IMR-90 (cell line): Measurements from ENCODE around the gene RTL9. TPM values are rescaled to one million over a fixed set of nuclear protein-coding genes. Genes with fewer than 3 reads are reported as not detected.

Experiments
- ATAC-seq: fragments of 200-7000 bp; cut with Tn5 transposase; 2 replicates; pipeline ENCODE4 v1.9.1; 2020; ENCODE audit warnings: low read depth, mild to moderate bottlenecking, moderate library complexity
- BruUV-seq: library from RNA; stranded (reverse); fragments of 400-500 nt; replicated peaks from 2 replicates; lab custom pipeline; 2021; lab: Mats Ljungman, UMichigan
- CTCF ChIA-PET: fragments of 300-600 bp; formaldehyde crosslinking; extraction: SDS; loops from one replicate; lab custom pipeline; 2021; ENCODE audit warnings: antibody characterized with exemption; lab: Yijun Ruan, JAX
- POLR2A ChIA-PET: fragments of 300-600 bp; sonication (Branson Sonifier 250); formaldehyde crosslinking; loops from one replicate; lab custom pipeline; 2022; ENCODE audit warnings: antibody characterized with exemption; ENCODE audit not compliant: unreplicated experiment; lab: Charles Lee
- DNase-seq: peaks from one replicate; pipeline ENCODE4 v3.0.0; 2013
- H2AFZ ChIP-seq: replicated peaks from 2 replicates; pipeline ENCODE3; 2013; ENCODE audit warnings: low read length, mild to moderate bottlenecking; ENCODE audit not compliant: poor library complexity
- H2AK5ac ChIP-seq: 2 replicates; pipeline ENCODE4 v1.6.1; 2013; ENCODE audit warnings: low read depth, low read length, inconsistent platforms
- H2AK9ac ChIP-seq: replicated peaks from 2 replicates; pipeline ENCODE3; 2013; ENCODE audit warnings: mild to moderate bottlenecking, low read depth, low read length, moderate library complexity; ENCODE audit not compliant: poor library complexity
- H2BK120ac ChIP-seq: 2 replicates; pipeline ENCODE4 v1.6.1; 2013; ENCODE audit warnings: low read depth, low read length, inconsistent platforms
- H2BK15ac ChIP-seq: 3 replicates; pipeline ENCODE4 v1.6.1; 2013; ENCODE audit warnings: low read depth, low read length, inconsistent platforms
- H2BK20ac ChIP-seq: 2 replicates; pipeline ENCODE4 v1.6.1; 2013; ENCODE audit warnings: low read depth, mild to moderate bottlenecking, inconsistent platforms, low read length, moderate library complexity
- H2BK5ac ChIP-seq: 2 replicates; pipeline ENCODE4 v1.6.1; 2013; ENCODE audit warnings: mild to moderate bottlenecking, low read depth, low read length, inconsistent platforms; ENCODE audit not compliant: poor library complexity, severe bottlenecking
- H3K14ac ChIP-seq: replicated peaks from 2 replicates; pipeline ENCODE4 v1.6.1; 2013; ENCODE audit warnings: low read depth, low read length, inconsistent platforms
- H3K18ac ChIP-seq: 2 replicates; pipeline ENCODE4 v1.6.1; 2013; ENCODE audit warnings: low read depth, low read length, control low read depth
- H3K23ac ChIP-seq: 2 replicates; pipeline ENCODE4 v1.6.1; 2013; ENCODE audit warnings: low read depth, low read length, inconsistent platforms
- H3K27ac ChIP-seq: 2 replicates; pipeline ENCODE4 v1.5.1; 2013; ENCODE audit warnings: mild to moderate bottlenecking, control low read depth, low read length; ENCODE audit not compliant: insufficient read depth
- H3K27me3 ChIP-seq: 2 replicates; pipeline ENCODE4 v1.6.1; 2013; ENCODE audit warnings: low read length; ENCODE audit not compliant: control insufficient read depth, insufficient read depth
- H3K36me3 ChIP-seq: 2 replicates; pipeline ENCODE4 v1.6.1; 2013; ENCODE audit warnings: low read length, mixed read lengths; ENCODE audit not compliant: control insufficient read depth, insufficient read depth
- H3K4ac ChIP-seq: 2 replicates; pipeline ENCODE4 v1.6.1; 2013; ENCODE audit warnings: low read depth, low read length, inconsistent platforms
- H3K4me1 ChIP-seq: 2 replicates; pipeline ENCODE4 v1.6.1; 2013; ENCODE audit warnings: low read length, mixed read lengths; ENCODE audit not compliant: control insufficient read depth, insufficient read depth
- H3K4me2 ChIP-seq: 2 replicates; pipeline ENCODE4 v1.6.1; 2013; ENCODE audit warnings: low read depth, mild to moderate bottlenecking, control low read depth, low read length, moderate library complexity
- H3K4me3 ChIP-seq: 2 replicates; pipeline ENCODE4 v1.5.1; 2013; ENCODE audit warnings: low read depth, mild to moderate bottlenecking, control low read depth, low read length, moderate library complexity; ENCODE audit not compliant: insufficient read depth
- H3K56ac ChIP-seq: 2 replicates; pipeline ENCODE4 v1.6.1; 2013; ENCODE audit warnings: low read length, inconsistent platforms; ENCODE audit not compliant: insufficient read depth; ENCODE audit errors: extremely low read depth
- H3K79me1 ChIP-seq, 2 experiments: 2 replicates each; pipeline ENCODE4 v1.6.1; 2013; ENCODE audit warnings: low read length in 2 of 2, inconsistent platforms in 1 of 2, low read depth in 1 of 2
- H3K9ac ChIP-seq: 2 replicates; pipeline ENCODE4 v1.6.1; 2013; ENCODE audit warnings: low read depth, low read length, control low read depth
- H3K9me1 ChIP-seq: 2 replicates; pipeline ENCODE4 v1.6.1; 2013; ENCODE audit warnings: low read length, inconsistent platforms; ENCODE audit not compliant: insufficient read depth
- H3K9me3 ChIP-seq: 2 replicates; pipeline ENCODE4 v1.6.1; 2013; ENCODE audit warnings: low read length; ENCODE audit not compliant: control insufficient read depth, insufficient read depth
- H4K20me1 ChIP-seq: 2 replicates; pipeline ENCODE4 v1.6.1; 2013; ENCODE audit warnings: low read length, inconsistent platforms; ENCODE audit not compliant: insufficient read depth
- H4K5ac ChIP-seq: 2 replicates; pipeline ENCODE4 v1.6.1; 2013; ENCODE audit warnings: mild to moderate bottlenecking, low read depth, low read length, control low read depth
- H4K8ac ChIP-seq, 2 experiments: 2 replicates each; pipeline ENCODE4 v1.6.1; 2013; ENCODE audit warnings: low read depth in 2 of 2, low read length in 2 of 2, control low read depth in 1 of 2, inconsistent platforms in 1 of 2
- H4K91ac ChIP-seq: 2 replicates; pipeline ENCODE4 v1.6.1; 2013; ENCODE audit warnings: low read depth, low read length, inconsistent platforms; ENCODE audit not compliant: insufficient read depth
- BHLHE40 ChIP-seq: fragments of 150-350 bp; IDR thresholded peaks from 2 replicates; pipeline ENCODE4 v1.6.1; 2016; ENCODE audit warnings: mild to moderate bottlenecking, low read depth, low read length
- CEBPB ChIP-seq: IDR thresholded peaks from 2 replicates; pipeline ENCODE4 v1.6.1; 2012; ENCODE audit warnings: low read depth, low read length, improper control_type of control experiment
- CHD1 ChIP-seq: IDR thresholded peaks from 2 replicates; pipeline ENCODE4 v1.6.1; 2012; ENCODE audit warnings: low read depth, low read length, improper control_type of control experiment
- CTCF ChIP-seq: conservative IDR thresholded peaks from 2 replicates; pipeline ENCODE4 v1.5.1; 2012; ENCODE audit warnings: mild to moderate bottlenecking, low read depth, low read length, improper control_type of control experiment
- ELK1 ChIP-seq: fragments of 150-350 bp; IDR thresholded peaks from 2 replicates; pipeline ENCODE4 v1.6.1; 2016; ENCODE audit warnings: low read depth, mild to moderate bottlenecking, low read length, moderate library complexity, borderline replicate concordance
- FOS ChIP-seq: fragments of 150-350 bp; IDR thresholded peaks from 2 replicates; pipeline ENCODE4 v1.6.1; 2016; ENCODE audit warnings: low read depth, low read length
- MAFK ChIP-seq: IDR thresholded peaks from 2 replicates; pipeline ENCODE4 v1.6.1; 2012; ENCODE audit warnings: low read depth, low read length, improper control_type of control experiment
- MAZ ChIP-seq: IDR thresholded peaks from 2 replicates; pipeline ENCODE4 v1.6.1; 2012; ENCODE audit warnings: low read depth, mild to moderate bottlenecking, low read length, improper control_type of control experiment, moderate library complexity, borderline replicate concordance
- MXI1 ChIP-seq: IDR thresholded peaks from 2 replicates; pipeline ENCODE4 v1.6.1; 2012; ENCODE audit warnings: low read depth, mild to moderate bottlenecking, low read length, moderate library complexity, borderline replicate concordance
- NFE2L2 ChIP-seq: fragments of 150-350 bp; IDR thresholded peaks from 2 replicates; pipeline ENCODE4 v1.6.1; 2016; ENCODE audit warnings: low read depth, mild to moderate bottlenecking, low read length
- POLR2A ChIP-seq: IDR thresholded peaks from 2 replicates; pipeline ENCODE4 v1.6.1; 2012; ENCODE audit warnings: mild to moderate bottlenecking, low read depth, low read length
- RAD21 ChIP-seq: IDR thresholded peaks from 2 replicates; pipeline ENCODE4 v1.6.1; 2012; ENCODE audit warnings: low read length, improper control_type of control experiment
- RCOR1 ChIP-seq: IDR thresholded peaks from 2 replicates; pipeline ENCODE4 v1.6.1; 2012; ENCODE audit warnings: mild to moderate bottlenecking, low read length, improper control_type of control experiment; ENCODE audit not compliant: insufficient replicate concordance
- RFX5 ChIP-seq: IDR thresholded peaks from 2 replicates; pipeline ENCODE4 v1.8.0; 2012; ENCODE audit warnings: low read depth, mild to moderate bottlenecking, low read length, moderate library complexity
- SMC3 ChIP-seq: fragments of 150-350 bp; IDR thresholded peaks from 2 replicates; pipeline ENCODE4 v1.6.1; 2016; ENCODE audit warnings: low read depth, mild to moderate bottlenecking, antibody characterized with exemption, low read length, moderate library complexity
- WGBS, 2 experiments: methylation state at CpG; one replicate each; pipeline versions ENCODE4 v1.1.5 to v1.1.7; 2013; ENCODE audit warnings: missing lambda C conversion rate in 2 of 2; ENCODE audit not compliant: insufficient read length in 1 of 2; ENCODE audit errors: extremely low coverage in 2 of 2; 5-methylcytosine and 5-hydroxymethylcytosine counted together
- dilution Hi-C: fragments of 300-500 bp; cut with HindIII; formaldehyde crosslinking; loops from one replicate; pipeline ENCODE4 v1.14.3; 2018; ENCODE audit warnings: low sequenced_read_pairs; ENCODE audit not compliant: unreplicated experiment
- in situ Hi-C: fragments of 300-500 bp; cut with MboI; formaldehyde crosslinking; loops from 3 replicates; pipeline ENCODE4 v1.14.3; 2019; ENCODE audit warnings: low sequenced_read_pairs, inconsistent platforms, mixed read lengths
- intact Hi-C: fragments of 100-400 bp; cut with micrococcal nuclease; formaldehyde crosslinking; loops from 2 replicates; pipeline ENCODE4 v1.10.0; 2022
- polyA plus RNA-seq, 3 experiments: library from polyadenylated mRNA; depleted of rRNA; stranded (reverse); fragments of >200 nt; gene quantifications; 2 replicates each; pipeline ENCODE4 v1.2.3, GENCODE V29; 2012; ENCODE audit warnings: low replicate concordance in 1 of 3
- total RNA-seq: library from RNA; depleted of rRNA; stranded (reverse); fragments of >200 nt; gene quantifications from 2 replicates; pipeline ENCODE4 v1.2.3, GENCODE V29; 2012
- TF ChIP-seq, protein P1 (sequence below): fragments of 150-350 bp; IDR thresholded peaks from 2 replicates; pipeline ENCODE4 v1.6.1; 2017; ENCODE audit warnings: mild to moderate bottlenecking, antibody characterized with exemption, low read length, low read depth

The RTL9 gene
- total and polyA plus RNA-seq, 2 of the 4 experiments (the other 2 are of a cell fraction), result 0.26 to 0.90 TPM

- H3K4me2 ChIP-seq, result no peak overlapping the region
- CTCF ChIA-PET, result interaction anchor here (1.5 kb wide), 1 partner anchor 9 kb away, joined by 3 read pairs; no protein-coding TSS in a partner anchor
- no peak for ATAC-seq
- H3K36me3 ChIP-seq, result no peaks in the 10 kb centered on the region
- TF ChIP-seq CEBPB (no peak), MAFK (no peak), BHLHE40 (no peak), CTCF (no peak), MXI1 (no peak), ELK1 (no peak), FOS (no peak), RAD21 (no peak), CHD1 (no peak), NFE2L2 (no peak), RFX5 (no peak), MAZ (no peak), SMC3 (no peak), RCOR1 (no peak), POLR2A (no peak)
- TF ChIP-seq, protein P1, sequence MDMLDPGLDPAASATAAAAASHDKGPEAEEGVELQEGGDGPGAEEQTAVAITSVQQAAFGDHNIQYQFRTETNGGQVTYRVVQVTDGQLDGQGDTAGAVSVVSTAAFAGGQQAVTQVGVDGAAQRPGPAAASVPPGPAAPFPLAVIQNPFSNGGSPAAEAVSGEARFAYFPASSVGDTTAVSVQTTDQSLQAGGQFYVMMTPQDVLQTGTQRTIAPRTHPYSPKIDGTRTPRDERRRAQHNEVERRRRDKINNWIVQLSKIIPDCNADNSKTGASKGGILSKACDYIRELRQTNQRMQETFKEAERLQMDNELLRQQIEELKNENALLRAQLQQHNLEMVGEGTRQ, result no peak
- H3K9ac ChIP-seq, result no peak overlapping the region
- H2AK5ac ChIP-seq, result no peak overlapping the region
- H3K14ac ChIP-seq, result no peak overlapping the region
- no peak overlapping the region for H2AK9ac ChIP-seq
- no peak overlapping the region for H4K91ac ChIP-seq
- no peak overlapping the region for H3K18ac ChIP-seq
- no peaks in the 10 kb centered on the region for H3K9me3 ChIP-seq
- intact Hi-C loops, result no loop called here
- H3K9me1 ChIP-seq, result no peaks in the 10 kb centered on the region
- no peak overlapping the region for H4K5ac ChIP-seq
- no peak overlapping the region for H3K23ac ChIP-seq
- H3K27ac ChIP-seq, result no peak overlapping the region
- H3K4ac ChIP-seq, result no peak overlapping the region
- H3K79me1 ChIP-seq, result no peaks in the 10 kb centered on the region
- H3K56ac ChIP-seq, result no peak overlapping the region
- POLR2A ChIA-PET, result no interaction called here
- H4K20me1 ChIP-seq, result no peaks in the 10 kb centered on the region
- H3K4me3 ChIP-seq, result no peak overlapping the region
- no peak overlapping the region for H2BK5ac ChIP-seq
- peaks cover 5% of the 10 kb centered on the region; the same call in 1 of the 2 replicates for H3K27me3 ChIP-seq
- H4K8ac ChIP-seq, result no peak overlapping the region
- H2BK15ac ChIP-seq, result no peak overlapping the region
- BruUV-seq, result no TSS peak
- no CpG with 5 or more reads among the region's 1 CpG for WGBS, 2 experiments
- DNase-seq, result no peak
- H3K4me1 ChIP-seq, result no peaks in the 10 kb centered on the region
- H2AFZ ChIP-seq, result no peak overlapping the region
- H2BK20ac ChIP-seq, result no peak overlapping the region
- dilution Hi-C loops, result no loop called here
- H2BK120ac ChIP-seq, result no peak overlapping the region
- in situ Hi-C loops, result no loop called here
These were observed 625 bp downstream of the RTL9 start for GRCh38 chrX:110359273-110359672.
